Measurements from ENCODE around the gene GRHL3. TPM values are rescaled to one million over a fixed set of nuclear protein-coding genes. Genes with fewer than 3 reads are reported as not detected.

GRHL3 gene
- total RNA-seq, 2 donors from 2014 or later, result 0.54 to 1.3 TPM

DNA sequence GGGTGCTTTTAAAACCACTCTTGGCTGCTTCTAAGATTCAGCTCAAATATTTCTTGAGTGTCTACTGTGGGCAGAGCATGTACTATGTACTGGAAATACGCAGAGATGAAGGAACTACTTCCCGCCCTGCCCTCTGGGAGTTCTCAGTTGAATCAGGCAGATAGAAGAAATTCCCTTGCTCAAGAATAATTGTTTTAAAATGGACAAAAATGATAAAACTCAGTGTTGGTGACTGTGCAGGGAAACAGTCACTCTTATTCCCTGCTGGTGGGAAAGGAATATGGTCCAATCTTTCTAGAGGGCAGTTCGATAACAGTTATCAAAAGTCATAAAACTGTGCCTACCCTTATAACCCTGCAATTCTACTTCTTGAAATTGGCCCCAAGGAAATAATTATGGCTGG lies 16.9 kb upstream of the GRHL3 start:
- H3K4me1 ChIP-seq (ENCODE audit: control insufficient read depth in 1 of 2, low read depth in 2 of 2), result no peaks in the 10 kb centered on the region
- TF ChIP-seq, protein P1, sequence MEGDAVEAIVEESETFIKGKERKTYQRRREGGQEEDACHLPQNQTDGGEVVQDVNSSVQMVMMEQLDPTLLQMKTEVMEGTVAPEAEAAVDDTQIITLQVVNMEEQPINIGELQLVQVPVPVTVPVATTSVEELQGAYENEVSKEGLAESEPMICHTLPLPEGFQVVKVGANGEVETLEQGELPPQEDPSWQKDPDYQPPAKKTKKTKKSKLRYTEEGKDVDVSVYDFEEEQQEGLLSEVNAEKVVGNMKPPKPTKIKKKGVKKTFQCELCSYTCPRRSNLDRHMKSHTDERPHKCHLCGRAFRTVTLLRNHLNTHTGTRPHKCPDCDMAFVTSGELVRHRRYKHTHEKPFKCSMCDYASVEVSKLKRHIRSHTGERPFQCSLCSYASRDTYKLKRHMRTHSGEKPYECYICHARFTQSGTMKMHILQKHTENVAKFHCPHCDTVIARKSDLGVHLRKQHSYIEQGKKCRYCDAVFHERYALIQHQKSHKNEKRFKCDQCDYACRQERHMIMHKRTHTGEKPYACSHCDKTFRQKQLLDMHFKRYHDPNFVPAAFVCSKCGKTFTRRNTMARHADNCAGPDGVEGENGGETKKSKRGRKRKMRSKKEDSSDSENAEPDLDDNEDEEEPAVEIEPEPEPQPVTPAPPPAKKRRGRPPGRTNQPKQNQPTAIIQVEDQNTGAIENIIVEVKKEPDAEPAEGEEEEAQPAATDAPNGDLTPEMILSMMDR (IDR thresholded peaks at IDR 0.05), result no peak
- no peaks in the 10 kb centered on the region for H3K9me3 ChIP-seq
- no peak for DNase-seq (ENCODE audit: low spot score)
- no peak overlapping the region for H3K4me3 ChIP-seq
- no peak for ATAC-seq (ENCODE audit: insufficient number of reproducible peaks, low FRiP score, low read depth)
- H3K36me3 ChIP-seq, result no peaks in the 10 kb centered on the region
- no peak overlapping the region for H3K27ac ChIP-seq
- H3K27me3 ChIP-seq (replicated peaks; ENCODE audit: insufficient read depth), result no peaks in the 10 kb centered on the region

DNA sequence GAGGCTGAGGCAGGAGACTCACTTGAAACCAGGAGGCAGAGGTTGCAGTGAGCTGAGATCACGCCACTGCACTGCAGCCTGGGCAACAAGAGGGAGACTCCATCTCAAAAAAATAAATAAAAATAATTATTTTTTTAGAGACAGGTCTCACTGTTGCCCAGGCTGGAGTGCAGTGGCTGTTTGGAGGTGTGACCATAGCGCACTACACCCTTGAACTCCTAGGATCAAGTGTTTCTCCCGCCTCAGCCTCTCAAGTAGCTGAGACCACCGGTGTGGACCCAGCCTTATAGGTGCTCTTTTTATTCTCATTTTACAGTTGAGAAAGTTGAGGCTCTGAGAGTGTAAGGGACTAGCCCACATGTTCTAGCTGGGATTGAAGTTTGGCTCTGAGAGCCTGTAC lies 15.6 kb upstream of the GRHL3 start:
- H3K9me3 ChIP-seq, result no peaks in the 10 kb centered on the region
- H3K36me3 ChIP-seq, result no peaks in the 10 kb centered on the region
- H3K27me3 ChIP-seq (replicated peaks; ENCODE audit: insufficient read depth), result no peaks in the 10 kb centered on the region
- H3K4me3 ChIP-seq, result no peak overlapping the region
- no peak for DNase-seq (ENCODE audit: low spot score)
- H3K27ac ChIP-seq, result no peak overlapping the region
- H3K4me1 ChIP-seq (ENCODE audit: control insufficient read depth in 1 of 2, low read depth in 2 of 2), result no peaks in the 10 kb centered on the region
- ATAC-seq (ENCODE audit: insufficient number of reproducible peaks, low FRiP score, low read depth), result no peak
- TF ChIP-seq, protein P1 (IDR thresholded peaks at IDR 0.05), result no peak

DNA sequence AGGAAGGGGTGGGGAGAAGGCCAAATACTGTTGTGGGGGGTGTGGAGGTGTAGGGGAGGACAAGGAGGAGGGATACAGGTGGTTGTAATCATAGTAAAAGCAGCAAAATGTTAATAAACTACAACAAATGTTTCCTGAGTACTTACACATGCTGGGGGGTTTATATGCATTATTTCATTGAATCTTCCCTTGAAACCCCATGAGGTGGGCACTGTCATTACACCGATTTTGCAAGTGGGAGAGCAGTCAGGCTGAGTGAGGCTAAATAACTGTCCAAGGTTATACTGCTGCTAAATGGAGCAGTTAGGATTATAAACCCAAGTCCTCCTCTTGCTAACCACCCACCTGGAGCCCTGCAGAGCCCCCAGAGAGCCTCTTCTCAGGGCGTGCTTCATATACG lies 14.4 kb upstream of the GRHL3 start:
- H3K36me3 ChIP-seq, result no peaks in the 10 kb centered on the region
- TF ChIP-seq, protein P1 (IDR thresholded peaks at IDR 0.05), result no peak
- H3K27ac ChIP-seq, result no peak overlapping the region
- no peaks in the 10 kb centered on the region for H3K27me3 ChIP-seq (replicated peaks; ENCODE audit: insufficient read depth)
- H3K4me3 ChIP-seq, result no peak overlapping the region
- DNase-seq (ENCODE audit: low spot score) (no peak), ATAC-seq (ENCODE audit: insufficient number of reproducible peaks, low FRiP score, low read depth) (no peak)
- H3K4me1 ChIP-seq (ENCODE audit: control insufficient read depth in 1 of 2, low read depth in 2 of 2), result no peaks in the 10 kb centered on the region
- no peaks in the 10 kb centered on the region for H3K9me3 ChIP-seq

DNA sequence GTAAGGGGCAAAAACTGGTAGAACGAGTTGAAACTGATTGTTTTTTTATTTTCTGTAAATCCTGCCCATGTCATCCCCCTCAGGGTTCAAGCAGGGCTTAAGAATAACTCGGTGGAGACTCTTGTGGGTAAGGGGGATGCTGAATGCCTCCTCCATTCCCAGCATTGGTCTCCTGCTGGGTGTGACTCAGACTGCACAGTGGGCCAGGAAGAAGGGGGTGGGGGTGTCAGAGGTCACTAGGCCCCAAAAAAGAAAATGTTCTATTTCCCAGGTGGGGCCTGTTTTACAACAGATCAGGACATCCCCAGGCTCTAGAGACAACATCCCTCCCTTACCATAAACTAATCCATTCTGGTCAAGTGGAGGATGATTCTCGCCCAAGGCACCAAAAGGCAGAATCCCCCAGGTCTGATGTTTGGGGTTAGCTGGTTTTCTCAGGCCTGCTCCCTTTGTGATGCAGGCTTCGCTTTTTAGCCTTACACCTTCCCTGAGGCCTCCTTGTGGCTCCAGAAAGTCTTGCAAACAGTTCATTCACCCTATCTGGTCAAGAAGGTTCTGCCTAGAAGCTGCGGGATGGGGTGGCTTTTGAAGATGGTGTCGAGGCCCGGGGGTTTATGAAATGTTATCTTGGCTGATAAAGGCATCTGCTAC lies 10.7 kb upstream of the GRHL3 start:
- no peak for DNase-seq (ENCODE audit: low spot score)
- no peak overlapping the region for H3K27ac ChIP-seq
- TF ChIP-seq, protein P1 (IDR thresholded peaks at IDR 0.05), result no peak
- ATAC-seq (ENCODE audit: insufficient number of reproducible peaks, low FRiP score, low read depth), result no peak
- no peaks in the 10 kb centered on the region for H3K9me3 ChIP-seq
- no peaks in the 10 kb centered on the region for H3K4me1 ChIP-seq (ENCODE audit: control insufficient read depth in 1 of 2, low read depth in 2 of 2)
- no peaks in the 10 kb centered on the region for H3K27me3 ChIP-seq (replicated peaks; ENCODE audit: insufficient read depth)
- no peaks in the 10 kb centered on the region for H3K36me3 ChIP-seq
- H3K4me3 ChIP-seq, result no peak overlapping the region

DNA sequence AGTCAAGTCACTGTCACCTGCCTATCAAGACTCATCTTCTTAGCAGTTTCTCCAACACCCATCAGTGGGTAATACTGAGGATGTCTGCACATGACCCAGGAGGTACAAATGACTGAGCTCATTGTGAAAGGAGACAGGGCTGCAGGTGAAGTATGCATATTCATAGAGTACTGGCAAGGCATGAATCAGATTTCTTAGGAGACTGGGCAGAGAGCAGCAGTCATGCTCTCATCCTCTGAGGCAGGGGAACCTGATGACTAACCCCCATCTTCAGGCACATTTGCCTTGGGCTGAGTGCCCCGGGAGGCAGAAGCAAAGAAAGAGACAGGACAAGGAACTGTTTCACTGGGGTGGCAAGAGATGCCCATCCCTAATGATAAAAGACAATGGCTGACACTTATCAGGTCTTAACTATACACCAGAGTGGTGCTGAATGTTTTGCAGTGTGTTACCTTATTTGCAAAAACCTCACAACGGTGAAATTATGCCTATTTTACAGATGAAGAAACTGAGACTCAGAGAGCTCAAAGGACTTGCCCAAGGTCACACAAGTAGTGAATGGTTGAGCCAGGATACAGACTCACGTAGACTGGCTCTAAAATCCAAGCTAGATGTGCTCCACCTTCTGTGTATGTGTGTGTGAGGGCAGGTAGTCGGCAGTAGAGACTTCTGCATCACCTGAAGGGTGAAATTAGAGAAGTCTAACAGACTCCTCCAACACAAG lies 9.2 kb upstream of the GRHL3 start:
- H3K9me3 ChIP-seq, result no peaks in the 10 kb centered on the region
- no peak overlapping the region for H3K27ac ChIP-seq
- DNase-seq (ENCODE audit: low spot score) (no peak), ATAC-seq (ENCODE audit: insufficient number of reproducible peaks, low FRiP score, low read depth) (no peak)
- no peaks in the 10 kb centered on the region for H3K4me1 ChIP-seq (ENCODE audit: control insufficient read depth in 1 of 2, low read depth in 2 of 2)
- TF ChIP-seq, protein P1 (IDR thresholded peaks at IDR 0.05), result no peak
- H3K4me3 ChIP-seq, result no peak overlapping the region
- no peaks in the 10 kb centered on the region for H3K27me3 ChIP-seq (replicated peaks; ENCODE audit: insufficient read depth)
- H3K36me3 ChIP-seq, result no peaks in the 10 kb centered on the region
